ENCODE results near the gene IL36B.

IL36B gene

DNA sequence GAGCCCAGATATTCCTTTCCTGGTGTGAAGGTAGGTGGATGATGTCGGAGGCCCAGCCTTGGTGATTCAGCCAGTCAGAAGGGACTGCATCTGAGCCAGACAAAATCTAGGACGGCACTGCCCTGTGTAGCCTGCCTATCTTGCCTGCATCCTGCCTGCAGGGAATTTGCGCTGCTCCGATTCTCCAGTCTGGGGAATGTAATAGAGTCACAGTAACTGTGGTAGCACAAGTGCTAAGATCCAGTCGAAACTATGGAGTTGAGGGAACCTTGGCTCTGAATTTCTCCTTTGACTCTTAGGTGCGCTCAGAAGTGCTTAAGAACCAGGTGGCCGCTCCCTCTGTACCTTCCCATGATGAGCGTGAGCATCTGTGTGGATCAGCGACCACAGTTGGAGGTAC, 15.9 kb downstream of the IL36B start:
- no peak overlapping the region for H3K9ac ChIP-seq (ENCODE audit: low read depth in 1 of 2, low read length in 2 of 2)
- no peak overlapping the region for H3K27ac ChIP-seq (ENCODE audit: low read depth, low read length)
- peaks cover 7 to 12% of the 10 kb centered on the region in 2 donors for H3K4me1 ChIP-seq (ENCODE audit: control insufficient read depth in 1 of 2, insufficient read depth in 2 of 2, low read length in 2 of 2)
- peaks cover 0 to 7% of the 10 kb centered on the region in 2 donors for H3K27me3 ChIP-seq (ENCODE audit: control insufficient read depth in 1 of 2, insufficient read depth in 2 of 2, low read length in 2 of 2)
- no peak overlapping the region for H3K4me3 ChIP-seq (ENCODE audit: low read depth in 1 of 2, low read length in 2 of 2)
- no peaks in the 10 kb centered on the region for H3K36me3 ChIP-seq (ENCODE audit: control insufficient read depth in 1 of 2, insufficient read depth in 2 of 2, low read length in 2 of 2)
- no peaks in the 10 kb centered on the region for H3K9me3 ChIP-seq (ENCODE audit: control insufficient read depth in 1 of 2, low read length in 2 of 2)

- H3K4me3 ChIP-seq (ENCODE audit: low read depth in 1 of 2, low read length in 2 of 2) = no peak overlapping the region
- H3K27me3 ChIP-seq (ENCODE audit: control insufficient read depth in 1 of 2, insufficient read depth in 2 of 2, low read length in 2 of 2) = peaks cover 6 to 7% of the 10 kb centered on the region in 2 donors
- H3K27ac ChIP-seq (ENCODE audit: low read depth, low read length) = no peak overlapping the region
- H3K9ac ChIP-seq (ENCODE audit: low read depth in 1 of 2, low read length in 2 of 2) = no peak overlapping the region
- peaks cover under 1 to 3% of the 10 kb centered on the region in 2 donors for H3K4me1 ChIP-seq (ENCODE audit: control insufficient read depth in 1 of 2, insufficient read depth in 2 of 2, low read length in 2 of 2)
- H3K9me3 ChIP-seq (ENCODE audit: control insufficient read depth in 1 of 2, low read length in 2 of 2) = no peaks in the 10 kb centered on the region
- no peaks in the 10 kb centered on the region for H3K36me3 ChIP-seq (ENCODE audit: control insufficient read depth in 1 of 2, insufficient read depth in 2 of 2, low read length in 2 of 2)
These were observed 18.7 kb downstream of the IL36B start for GRCh38 chr2:113034016-113034415.

- H3K27ac ChIP-seq (ENCODE audit: low read depth, low read length) = no peak overlapping the region
- no peaks in the 10 kb centered on the region for H3K36me3 ChIP-seq (ENCODE audit: control insufficient read depth in 1 of 2, insufficient read depth in 2 of 2, low read length in 2 of 2)
- no peak overlapping the region for H3K4me3 ChIP-seq (ENCODE audit: low read depth in 1 of 2, low read length in 2 of 2)
- H3K9me3 ChIP-seq (ENCODE audit: control insufficient read depth in 1 of 2, low read length in 2 of 2) = no peaks in the 10 kb centered on the region
- H3K27me3 ChIP-seq (ENCODE audit: control insufficient read depth in 1 of 2, insufficient read depth in 2 of 2, low read length in 2 of 2) = peaks cover 11 to 12% of the 10 kb centered on the region in 2 donors
- no peaks in the 10 kb centered on the region for H3K4me1 ChIP-seq (ENCODE audit: control insufficient read depth in 1 of 2, insufficient read depth in 2 of 2, low read length in 2 of 2)
- H3K9ac ChIP-seq (ENCODE audit: low read depth in 1 of 2, low read length in 2 of 2) = no peak overlapping the region
These were observed 19.9 kb downstream of the IL36B start for GRCh38 chr2:113032737-113033136.

DNA sequence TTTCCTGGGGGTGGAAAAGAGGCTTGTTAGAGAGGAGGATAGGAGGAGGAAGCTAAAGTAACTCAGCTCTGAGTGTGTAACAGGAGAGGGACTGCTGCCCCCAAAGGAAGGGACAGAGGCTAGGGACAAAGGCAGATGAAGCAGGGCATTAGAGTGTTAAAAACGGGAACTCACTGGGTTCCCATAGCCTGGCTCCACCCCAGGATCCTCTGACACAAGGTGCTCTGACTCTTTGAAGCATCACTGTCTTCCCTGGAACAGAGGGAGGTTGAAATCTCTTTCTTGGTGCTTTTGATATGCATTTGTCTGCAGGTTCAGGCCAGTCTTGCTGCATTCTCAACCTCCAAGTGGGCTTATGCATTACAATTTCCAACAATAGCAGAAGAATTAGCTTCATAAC, 24.6 kb downstream of the IL36B start:
- H3K9me3 ChIP-seq (ENCODE audit: control insufficient read depth in 1 of 2, low read length in 2 of 2) = no peaks in the 10 kb centered on the region
- no peak overlapping the region for H3K27ac ChIP-seq (ENCODE audit: low read depth, low read length)
- H3K36me3 ChIP-seq (ENCODE audit: control insufficient read depth in 1 of 2, insufficient read depth in 2 of 2, low read length in 2 of 2) = no peaks in the 10 kb centered on the region
- H3K27me3 ChIP-seq (ENCODE audit: control insufficient read depth in 1 of 2, insufficient read depth in 2 of 2, low read length in 2 of 2) = peaks cover 11 to 32% of the 10 kb centered on the region in 2 donors
- no peaks in the 10 kb centered on the region for H3K4me1 ChIP-seq (ENCODE audit: control insufficient read depth in 1 of 2, insufficient read depth in 2 of 2, low read length in 2 of 2)
- no peak overlapping the region for H3K9ac ChIP-seq (ENCODE audit: low read depth in 1 of 2, low read length in 2 of 2)
- no peak overlapping the region for H3K4me3 ChIP-seq (ENCODE audit: low read depth in 1 of 2, low read length in 2 of 2)

- no peaks in the 10 kb centered on the region for H3K36me3 ChIP-seq (ENCODE audit: control insufficient read depth in 1 of 2, insufficient read depth in 2 of 2, low read length in 2 of 2)
- no peak overlapping the region for H3K4me3 ChIP-seq (ENCODE audit: low read depth in 1 of 2, low read length in 2 of 2)
- no peak overlapping the region for H3K9ac ChIP-seq (ENCODE audit: low read depth in 1 of 2, low read length in 2 of 2)
- H3K4me1 ChIP-seq (ENCODE audit: control insufficient read depth in 1 of 2, insufficient read depth in 2 of 2, low read length in 2 of 2) = no peaks in the 10 kb centered on the region
- no peak overlapping the region for H3K27ac ChIP-seq (ENCODE audit: low read depth, low read length)
- H3K27me3 ChIP-seq (ENCODE audit: control insufficient read depth in 1 of 2, insufficient read depth in 2 of 2, low read length in 2 of 2) = peaks cover 15 to 32% of the 10 kb centered on the region in 2 donors
- H3K9me3 ChIP-seq (ENCODE audit: control insufficient read depth in 1 of 2, low read length in 2 of 2) = no peaks in the 10 kb centered on the region
These were observed 25.0 kb downstream of the IL36B start for GRCh38 chr2:113027691-113028090.

DNA sequence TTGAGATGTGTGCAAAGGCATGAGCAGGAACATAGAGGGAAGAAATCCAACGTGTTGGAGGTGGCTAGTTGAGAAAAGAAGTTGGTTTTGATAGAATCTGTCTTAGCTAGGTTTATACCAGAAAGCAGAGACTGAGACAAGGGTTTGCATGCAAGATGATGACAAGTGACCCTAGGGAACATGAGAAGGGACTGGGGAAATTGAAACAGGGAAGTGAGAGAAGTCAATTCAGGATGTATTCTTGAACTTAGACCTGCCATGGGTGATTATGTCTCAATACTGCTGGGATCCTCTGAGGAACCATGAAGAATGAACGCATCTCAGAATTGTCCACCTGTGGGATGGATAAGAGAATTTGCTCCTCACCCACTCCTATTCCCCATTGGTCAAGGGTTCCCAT, 26.9 kb downstream of the IL36B start:
- Histone ChIP-seq H3K27me3 (ENCODE audit: control insufficient read depth in 1 of 2, insufficient read depth in 2 of 2, low read length in 2 of 2) (peaks cover 17 to 34% of the 10 kb centered on the region in 2 donors), H3K36me3 (ENCODE audit: control insufficient read depth in 1 of 2, insufficient read depth in 2 of 2, low read length in 2 of 2) (no peaks in the 10 kb centered on the region)

DNA sequence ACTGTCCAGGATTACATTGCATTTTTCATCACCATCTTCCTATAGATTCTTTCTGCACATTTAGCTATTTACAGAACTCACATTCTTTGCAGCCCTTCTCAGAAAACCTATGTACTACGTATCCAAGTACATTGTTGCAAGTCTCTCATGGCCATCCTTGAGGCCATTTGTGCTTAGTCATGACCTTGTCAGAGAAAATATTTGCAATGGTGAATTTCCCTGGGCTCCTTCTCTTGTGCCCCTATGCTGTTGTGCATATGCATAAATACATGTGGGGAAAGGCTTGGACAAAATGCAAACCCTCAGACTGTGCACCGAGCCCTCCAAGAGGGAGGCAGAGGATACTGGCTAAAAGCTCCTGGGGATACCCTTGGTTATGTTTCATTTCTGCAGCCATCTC, 27.9 kb downstream of the IL36B start:
- no peaks in the 10 kb centered on the region for H3K4me1 ChIP-seq (ENCODE audit: control insufficient read depth in 1 of 2, insufficient read depth in 2 of 2, low read length in 2 of 2)
- no peaks in the 10 kb centered on the region for H3K9me3 ChIP-seq (ENCODE audit: control insufficient read depth in 1 of 2, low read length in 2 of 2)
- H3K9ac ChIP-seq (ENCODE audit: low read depth in 1 of 2, low read length in 2 of 2) = no peak overlapping the region
- H3K36me3 ChIP-seq (ENCODE audit: control insufficient read depth in 1 of 2, insufficient read depth in 2 of 2, low read length in 2 of 2) = no peaks in the 10 kb centered on the region
- H3K27ac ChIP-seq (ENCODE audit: low read depth, low read length) = no peak overlapping the region
- peaks cover 17 to 31% of the 10 kb centered on the region in 2 donors for H3K27me3 ChIP-seq (ENCODE audit: control insufficient read depth in 1 of 2, insufficient read depth in 2 of 2, low read length in 2 of 2)
- H3K4me3 ChIP-seq (ENCODE audit: low read depth in 1 of 2, low read length in 2 of 2) = no peak overlapping the region

More for the DNA sequence above, 26.9 kb downstream of the IL36B start:
- Histone ChIP-seq H3K27ac (ENCODE audit: low read depth, low read length) (no peak overlapping the region), H3K4me1 (ENCODE audit: control insufficient read depth in 1 of 2, insufficient read depth in 2 of 2, low read length in 2 of 2) (no peaks in the 10 kb centered on the region), H3K9ac (ENCODE audit: low read depth in 1 of 2, low read length in 2 of 2) (no peak overlapping the region), H3K9me3 (ENCODE audit: control insufficient read depth in 1 of 2, low read length in 2 of 2) (no peaks in the 10 kb centered on the region), H3K4me3 (ENCODE audit: low read depth in 1 of 2, low read length in 2 of 2) (no peak overlapping the region)

GRCh38 chr2:113021312-113021711, 31.4 kb downstream of the IL36B start:
- no peaks in the 10 kb centered on the region for H3K4me1 ChIP-seq (ENCODE audit: control insufficient read depth in 1 of 2, insufficient read depth in 2 of 2, low read length in 2 of 2)
- peaks cover 12 to 31% of the 10 kb centered on the region in 2 donors for H3K27me3 ChIP-seq (ENCODE audit: control insufficient read depth in 1 of 2, insufficient read depth in 2 of 2, low read length in 2 of 2)
- H3K9ac ChIP-seq (ENCODE audit: low read depth in 1 of 2, low read length in 2 of 2) = no peak overlapping the region
- no peaks in the 10 kb centered on the region for H3K36me3 ChIP-seq (ENCODE audit: control insufficient read depth in 1 of 2, insufficient read depth in 2 of 2, low read length in 2 of 2)
- H3K27ac ChIP-seq (ENCODE audit: low read depth, low read length) = no peak overlapping the region
- no peak overlapping the region for H3K4me3 ChIP-seq (ENCODE audit: low read depth in 1 of 2, low read length in 2 of 2)
- H3K9me3 ChIP-seq (ENCODE audit: control insufficient read depth in 1 of 2, low read length in 2 of 2) = no peaks in the 10 kb centered on the region

DNA sequence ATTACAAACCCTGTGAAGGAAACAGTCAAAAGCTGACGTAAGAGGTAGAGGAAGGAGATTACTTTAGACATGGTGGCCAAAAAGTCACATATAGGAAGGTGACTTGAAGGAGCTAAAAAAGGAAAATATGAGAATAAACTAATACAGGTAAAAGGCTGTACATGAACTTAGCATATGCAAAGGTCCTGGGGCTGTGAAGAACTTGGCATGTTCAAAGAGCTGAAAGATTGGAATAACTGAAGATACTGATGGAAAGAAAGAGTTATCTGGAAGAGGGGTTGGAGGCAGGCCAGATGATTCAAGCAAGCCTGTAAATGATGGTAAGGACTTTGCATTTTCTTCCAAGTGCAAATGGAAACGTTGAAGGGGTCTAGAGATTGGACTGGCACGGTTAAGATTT, 34.2 kb downstream of the IL36B start:
- no peaks in the 10 kb centered on the region for H3K9me3 ChIP-seq (ENCODE audit: control insufficient read depth in 1 of 2, low read length in 2 of 2)
- no peak overlapping the region for H3K9ac ChIP-seq (ENCODE audit: low read depth in 1 of 2, low read length in 2 of 2)
- no peaks in the 10 kb centered on the region for H3K36me3 ChIP-seq (ENCODE audit: control insufficient read depth in 1 of 2, insufficient read depth in 2 of 2, low read length in 2 of 2)
- no peak overlapping the region for H3K4me3 ChIP-seq (ENCODE audit: low read depth in 1 of 2, low read length in 2 of 2)
- H3K4me1 ChIP-seq (ENCODE audit: control insufficient read depth in 1 of 2, insufficient read depth in 2 of 2, low read length in 2 of 2) = no peaks in the 10 kb centered on the region
- H3K27ac ChIP-seq (ENCODE audit: low read depth, low read length) = no peak overlapping the region
- H3K27me3 ChIP-seq (ENCODE audit: control insufficient read depth in 1 of 2, insufficient read depth in 2 of 2, low read length in 2 of 2) = peaks cover 6 to 11% of the 10 kb centered on the region in 2 donors

- Histone ChIP-seq H3K9ac (ENCODE audit: low read depth in 1 of 2, low read length in 2 of 2) (no peak overlapping the region), H3K9me3 (ENCODE audit: control insufficient read depth in 1 of 2, low read length in 2 of 2) (no peaks in the 10 kb centered on the region), H3K27me3 (ENCODE audit: control insufficient read depth in 1 of 2, insufficient read depth in 2 of 2, low read length in 2 of 2) (peaks cover 0 to 7% of the 10 kb centered on the region in 2 donors), H3K4me1 (ENCODE audit: control insufficient read depth in 1 of 2, insufficient read depth in 2 of 2, low read length in 2 of 2) (no peaks in the 10 kb centered on the region), H3K4me3 (ENCODE audit: low read depth in 1 of 2, low read length in 2 of 2) (no peak overlapping the region), H3K27ac (ENCODE audit: low read depth, low read length) (no peak overlapping the region), H3K36me3 (ENCODE audit: control insufficient read depth in 1 of 2, insufficient read depth in 2 of 2, low read length in 2 of 2) (no peaks in the 10 kb centered on the region)
These were observed 37.0 kb downstream of the IL36B start for GRCh38 chr2:113015655-113016054.

GRCh38 chr2:113015042-113015441, 37.6 kb downstream of the IL36B start:
- H3K4me1 ChIP-seq (ENCODE audit: control insufficient read depth in 1 of 2, insufficient read depth in 2 of 2, low read length in 2 of 2) = no peaks in the 10 kb centered on the region
- no peak overlapping the region for H3K27ac ChIP-seq (ENCODE audit: low read depth, low read length)
- H3K9ac ChIP-seq (ENCODE audit: low read depth in 1 of 2, low read length in 2 of 2) = no peak overlapping the region
- peaks cover 0 to 7% of the 10 kb centered on the region in 2 donors for H3K27me3 ChIP-seq (ENCODE audit: control insufficient read depth in 1 of 2, insufficient read depth in 2 of 2, low read length in 2 of 2)
- H3K36me3 ChIP-seq (ENCODE audit: control insufficient read depth in 1 of 2, insufficient read depth in 2 of 2, low read length in 2 of 2) = no peaks in the 10 kb centered on the region
- H3K4me3 ChIP-seq (ENCODE audit: low read depth in 1 of 2, low read length in 2 of 2) = no peak overlapping the region
- H3K9me3 ChIP-seq (ENCODE audit: control insufficient read depth in 1 of 2, low read length in 2 of 2) = no peaks in the 10 kb centered on the region
